ENCODE measurements around the gene ASAP2.

GRCh38 chr2:9390151-9390850 lies 183.7 kb downstream of the ASAP2 start:
- TF ChIP-seq CTCF (IDR thresholded peaks at IDR 0.05), result no peak
- no peak for TF ChIP-seq EZH2 (IDR thresholded peaks at IDR 0.05; ENCODE audit: borderline replicate concordance, insufficient read depth, low read depth, low read length, poor library complexity, severe bottlenecking)
